Renal cortex interstitium (tissue), 15 donors: ENCODE results near the gene OR5K4. TPM values are rescaled to one million over a fixed set of nuclear protein-coding genes. Genes with fewer than 3 reads are reported as not detected.

Experiments
- DNase-seq, 11 donors: peaks; one replicate each; pipeline ENCODE4 v3.0.0-alpha.2; 2013; ENCODE audit warnings: low read depth in 9 of 11, low spot score in 4 of 11; ENCODE audit errors: extremely low read depth in 1 of 11
- long read RNA-seq, 16 experiments: transcript quantifications; one replicate each; lab custom pipeline, GENCODE V29; 2026
- polyA plus RNA-seq, 3 donors: library from polyadenylated mRNA; unstranded; fragments of 120-200 nt; gene quantifications; one replicate each; pipeline ENCODE4 v1.2.1, GENCODE V29; 2013; ENCODE audit not compliant: insufficient read length in 3 of 3

Gene OR5K4
- polyA plus RNA-seq, result not detected
- long read RNA-seq, donor 1, result 0 reads
- long read RNA-seq, donor 2, result 0 reads
- long read RNA-seq, donor 3, result 0 reads
- long read RNA-seq, donor 4, result 0 reads
- long read RNA-seq, donor 5, result 0 reads
- long read RNA-seq, donor 6, result 0 reads
- long read RNA-seq, donor 7, result 0 reads
- long read RNA-seq, donor 8, result 0 reads
- long read RNA-seq, donor 9, result 0 reads
- long read RNA-seq, donor 10, result 0 reads
- long read RNA-seq, donor 11, result 0 reads
- long read RNA-seq, donor 12, result 0 reads
- long read RNA-seq, donor 13, result 0 reads
- long read RNA-seq, donor 14, result 0 reads
- long read RNA-seq, donor 15, result 0 reads
- long read RNA-seq, donor 16, result 0 reads

DNA sequence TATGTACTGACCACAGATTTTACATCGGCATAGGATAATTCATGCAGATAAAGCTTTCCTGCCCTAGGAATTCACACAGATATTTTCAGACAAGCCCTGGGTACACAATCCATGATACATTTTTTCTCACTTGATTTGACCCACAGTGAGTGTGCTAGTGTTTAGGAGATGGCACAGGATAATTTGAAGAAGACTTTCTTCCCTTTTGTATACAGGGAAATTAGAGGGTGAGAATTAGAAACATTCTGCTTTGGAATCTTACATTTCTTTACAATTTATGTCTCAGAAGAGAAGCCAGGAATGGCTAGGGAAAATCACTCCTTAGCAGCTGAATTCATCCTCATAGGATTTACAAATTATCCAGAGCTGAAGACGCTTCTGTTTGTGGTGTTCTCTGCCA lies at the start of gene OR5K4:
Gene OR5K4 (plus strand): TSS at position 301 of the 400 bp plus-strand sequence. CDS start 0 bp downstream, at position 301.
- no peak for DNase-seq

GRCh38 chr3:98322101-98322500 lies 31.6 kb upstream of the OR5K4 start:
- no peak for DNase-seq

GRCh38 chr3:98322686-98323085 lies 31.0 kb upstream of the OR5K4 start:
- no peak for DNase-seq

- DNase-seq, result no peak
Measured at GRCh38 chr3:98323425-98323824, 30.2 kb upstream of the OR5K4 start.

- no peak for DNase-seq
Measured at GRCh38 chr3:98325055-98325454, 28.6 kb upstream of the OR5K4 start.

DNA sequence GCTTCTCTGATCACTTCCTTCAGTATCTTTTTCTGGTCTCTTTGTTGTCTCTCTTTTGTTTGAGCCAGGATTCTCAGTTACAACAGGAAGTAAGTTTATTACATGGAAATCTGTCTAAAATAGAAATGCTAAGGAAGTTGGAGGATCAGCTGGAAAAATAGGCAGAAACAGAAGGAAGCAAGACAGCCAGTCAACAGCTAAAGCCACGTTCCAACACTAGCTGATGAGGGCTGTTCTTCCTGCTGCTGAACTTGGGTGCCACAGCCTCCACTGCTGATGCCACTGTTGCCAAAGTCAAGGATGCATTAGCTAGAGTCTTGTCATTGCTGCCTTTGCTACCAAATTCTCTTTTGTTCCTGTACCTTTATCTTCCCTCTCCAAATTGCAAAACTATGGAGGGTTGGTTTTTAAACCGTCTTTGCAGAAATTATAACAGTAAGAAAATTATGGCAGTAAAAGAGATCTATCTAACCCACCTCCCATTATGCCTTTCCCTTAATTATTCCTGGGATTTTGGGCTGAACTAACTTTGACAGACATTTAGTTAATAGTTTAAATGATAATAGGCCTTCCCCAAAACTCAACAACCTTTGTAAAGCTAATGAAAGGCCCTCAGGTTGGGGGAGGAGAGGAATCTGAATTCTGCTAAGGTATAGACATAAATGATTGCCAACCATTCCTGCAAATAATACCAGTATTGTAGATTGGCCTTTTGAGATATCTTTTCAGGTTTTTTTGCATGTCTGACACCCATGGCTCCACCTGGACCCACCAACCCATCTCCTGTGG lies 27.4 kb upstream of the OR5K4 start:
- no peak for DNase-seq

GRCh38 chr3:98326945-98327344 lies 26.7 kb upstream of the OR5K4 start:
- DNase-seq, result no peak

DNA sequence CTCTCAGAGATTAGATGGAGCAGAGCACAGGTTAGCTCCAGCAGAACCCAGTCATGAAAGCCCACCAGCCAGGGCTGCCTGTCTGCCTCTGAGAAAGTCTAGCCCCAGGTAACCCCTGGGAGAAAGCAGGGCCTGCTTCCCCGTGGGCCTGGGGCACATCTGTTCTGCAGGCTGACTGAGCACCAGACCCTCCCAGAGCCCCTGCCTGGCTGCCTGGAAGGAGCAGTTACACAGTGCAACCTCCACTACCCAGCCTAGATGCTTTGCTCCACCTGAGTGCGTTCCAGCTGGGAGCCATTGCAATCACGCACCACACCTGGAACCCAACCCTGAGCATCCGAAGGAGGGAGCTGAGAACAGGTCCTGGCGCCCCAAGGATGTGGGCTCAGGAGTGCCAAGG lies 24.7 kb upstream of the OR5K4 start:
- DNase-seq, result no peak

GRCh38 chr3:98329392-98330124 lies 24.1 kb upstream of the OR5K4 start:
- DNase-seq, result peak in 9 of 11 donors; percentile 6 to 47 (median 28)

DNA sequence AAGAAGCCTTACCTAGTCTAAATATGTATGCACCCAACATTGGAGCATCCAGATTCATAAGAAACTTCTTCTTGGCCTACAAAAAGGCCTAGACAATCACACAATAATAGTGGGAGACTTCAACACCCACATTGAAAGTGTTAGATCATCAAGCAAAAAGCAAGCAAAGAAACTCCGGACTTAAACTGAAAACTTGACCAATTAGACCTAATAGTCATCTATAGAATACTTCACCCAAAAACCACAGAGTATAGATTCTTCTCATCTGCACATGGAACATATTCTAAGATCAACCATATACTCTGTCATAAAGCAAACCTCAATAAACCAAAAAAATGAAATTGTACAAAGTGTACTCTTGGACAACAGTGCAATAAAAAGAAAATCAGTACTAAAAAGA lies 22.3 kb upstream of the OR5K4 start:
- no peak for DNase-seq

GRCh38 chr3:98333989-98334606 lies 19.6 kb upstream of the OR5K4 start:
- DNase-seq, result no peak

GRCh38 chr3:98339031-98339430 lies 14.6 kb upstream of the OR5K4 start:
- no peak for DNase-seq

- no peak for DNase-seq
Measured at GRCh38 chr3:98341758-98342157, 11.9 kb upstream of the OR5K4 start.

DNA sequence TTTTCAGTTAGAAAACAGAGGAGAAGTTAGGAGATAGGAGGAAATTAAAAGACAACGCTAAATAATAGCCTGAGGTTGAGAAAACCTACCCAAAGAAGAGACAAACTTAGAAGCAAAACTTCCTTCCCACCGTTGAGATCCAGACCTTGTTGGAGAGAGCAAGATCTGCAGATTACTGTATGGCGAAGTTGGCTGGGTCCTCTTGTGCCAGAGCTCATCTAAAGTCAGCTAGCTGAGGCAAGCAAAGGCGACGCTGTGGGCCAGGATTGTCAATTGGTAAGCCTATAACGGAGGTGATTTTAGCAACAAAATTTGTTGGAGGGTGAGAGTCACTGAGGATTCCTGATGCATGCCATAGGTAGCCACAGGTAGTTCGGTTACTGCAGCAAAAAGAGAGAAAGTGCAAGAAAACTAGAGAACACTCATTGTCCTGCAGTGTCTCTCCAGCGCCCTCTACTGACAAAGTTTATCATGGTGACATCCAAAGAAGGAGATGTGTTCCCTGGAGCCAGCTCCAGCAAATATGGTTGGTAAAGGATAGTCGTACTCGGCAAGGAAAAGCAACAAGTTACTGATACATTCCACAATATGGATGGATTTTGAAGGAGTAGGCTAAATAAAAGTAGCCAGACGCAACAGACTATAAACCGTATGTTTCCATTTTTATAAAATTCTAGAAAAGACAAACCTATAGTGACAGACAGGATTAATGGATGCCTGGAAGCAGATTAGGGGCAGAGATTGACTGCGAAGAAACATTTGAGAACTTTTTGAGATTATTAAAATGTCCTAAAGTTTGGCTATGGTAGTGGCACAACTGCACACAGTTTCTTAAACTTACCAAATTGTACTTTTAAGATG lies 9.8 kb upstream of the OR5K4 start:
- DNase-seq, result peak in 3 of 11 donors; percentile 10 to 33 (median 16)

DNA sequence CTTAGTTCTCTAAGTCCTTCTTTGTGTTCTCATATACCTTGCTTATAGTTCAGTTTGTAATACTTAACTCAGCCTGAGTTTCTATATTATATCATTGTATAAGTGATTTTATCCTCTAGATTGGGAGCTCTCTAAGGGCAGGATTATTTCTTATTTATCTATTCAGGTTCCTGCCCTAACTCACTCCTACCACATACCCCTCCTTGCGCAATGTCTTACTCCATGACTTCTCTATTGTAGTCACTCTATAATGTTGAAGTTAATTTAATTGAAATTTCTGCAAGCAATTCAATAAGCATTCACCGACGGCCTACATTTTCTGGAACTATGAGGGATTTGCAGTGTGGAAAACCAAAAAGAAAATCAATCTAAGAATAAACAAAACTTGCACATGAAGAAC lies 3.6 kb upstream of the OR5K4 start:
- no peak for DNase-seq

DNA sequence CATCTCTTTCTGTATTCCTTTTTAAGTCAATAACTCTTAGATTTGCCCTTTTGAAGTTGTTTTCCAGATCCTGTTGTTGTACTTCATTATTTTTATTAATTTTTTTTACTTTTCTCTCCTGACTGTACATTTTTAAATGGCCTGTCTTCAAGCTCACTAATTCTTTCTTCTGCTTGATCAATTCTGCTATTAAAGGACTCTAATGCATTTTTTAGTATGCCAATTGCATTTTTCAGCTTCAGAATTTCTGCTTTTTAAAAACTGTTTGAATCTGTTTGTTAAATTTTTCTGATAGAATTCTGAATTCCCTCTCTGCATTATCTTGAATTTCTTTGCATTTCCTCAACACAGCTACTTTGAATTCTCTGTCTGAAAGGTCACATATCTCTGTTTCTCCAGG lies 5.6 kb downstream of the OR5K4 start:
- no peak for DNase-seq

DNA sequence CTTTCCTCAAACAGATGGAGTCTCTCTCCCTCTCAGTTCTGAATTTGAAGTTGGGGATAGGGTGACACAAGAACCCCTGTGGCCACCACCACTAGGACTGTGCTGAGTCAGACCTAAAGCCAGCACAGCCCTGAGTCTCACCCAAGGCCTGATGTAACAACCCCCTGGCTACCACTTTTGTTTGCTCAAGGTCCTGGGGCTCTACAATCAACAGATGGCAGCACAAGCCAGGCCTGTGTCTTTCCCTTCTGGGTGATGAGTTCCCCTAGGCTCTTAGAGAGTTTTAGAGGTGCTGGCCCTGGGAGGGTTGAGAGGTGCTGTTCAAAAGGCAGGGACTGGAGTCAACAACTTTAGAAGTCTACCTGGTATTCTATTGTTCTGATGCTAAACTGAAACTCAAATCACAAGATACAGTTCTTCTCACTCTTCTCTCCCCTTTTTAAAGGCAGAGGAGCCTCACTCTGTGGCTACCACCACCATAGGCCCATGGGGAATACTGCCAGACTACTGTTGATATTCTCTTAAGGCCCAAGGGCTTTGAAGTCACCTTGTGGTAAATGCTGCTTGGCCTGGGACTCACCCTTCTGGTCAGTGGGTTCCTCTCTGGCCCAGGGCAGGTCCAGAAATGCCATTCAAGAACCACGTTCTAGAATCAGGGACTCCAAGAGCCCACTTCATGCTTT lies 6.5 kb downstream of the OR5K4 start:
- DNase-seq, result no peak

DNA sequence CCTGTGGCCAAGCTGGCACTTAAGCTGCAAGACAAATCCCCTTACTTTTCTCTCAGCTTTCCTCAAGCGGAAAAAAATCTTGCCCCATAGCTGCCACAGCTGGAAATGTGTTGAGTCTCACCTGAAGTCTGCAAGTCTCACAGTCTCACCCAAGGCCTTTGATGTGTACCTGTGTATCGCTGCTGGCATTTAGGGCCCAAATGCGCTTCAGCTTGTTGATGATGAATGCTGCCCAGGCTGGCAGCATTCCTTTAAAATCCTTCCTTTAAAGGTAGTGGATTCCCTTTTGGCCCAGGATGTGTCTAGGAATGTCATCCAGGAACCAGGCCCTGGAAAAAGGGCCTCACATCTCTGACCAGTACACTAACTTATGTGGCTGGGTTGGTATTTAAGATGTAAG lies 7.0 kb downstream of the OR5K4 start:
- DNase-seq, result no peak
